LNCAP (cell line): ENCODE results near the gene LIM2.

Experiments used
- TF ChIP-seq, protein P1 (sequence below): fragments of 450-650 bp; IDR thresholded peaks from 2 replicates; pipeline ENCODE4 v1.5.1; 2017; ENCODE audit warnings: mild to moderate bottlenecking

Gene LIM2

DNA sequence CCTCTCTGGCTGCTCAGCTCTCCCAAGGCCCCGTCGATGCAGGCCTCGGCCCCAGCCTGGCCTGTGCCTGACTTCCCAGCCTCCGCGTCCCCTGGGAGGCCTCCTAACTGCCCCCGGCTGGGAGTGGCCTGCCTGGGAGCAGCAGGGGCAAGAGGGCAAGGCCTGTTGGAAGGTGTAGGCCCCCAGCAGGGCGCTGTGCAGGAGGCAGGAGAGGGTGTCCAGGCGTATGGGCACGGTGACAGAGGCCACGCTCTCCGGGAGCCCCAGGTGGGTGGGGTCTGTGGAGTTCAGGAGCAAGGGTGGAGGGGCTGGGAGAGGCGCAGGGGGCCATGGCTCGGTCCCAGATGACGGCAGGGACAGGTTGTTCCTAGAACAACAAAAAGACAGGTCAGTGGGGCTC is 1.4 kb upstream of the LIM2 start:
- TF ChIP-seq, protein P1, sequence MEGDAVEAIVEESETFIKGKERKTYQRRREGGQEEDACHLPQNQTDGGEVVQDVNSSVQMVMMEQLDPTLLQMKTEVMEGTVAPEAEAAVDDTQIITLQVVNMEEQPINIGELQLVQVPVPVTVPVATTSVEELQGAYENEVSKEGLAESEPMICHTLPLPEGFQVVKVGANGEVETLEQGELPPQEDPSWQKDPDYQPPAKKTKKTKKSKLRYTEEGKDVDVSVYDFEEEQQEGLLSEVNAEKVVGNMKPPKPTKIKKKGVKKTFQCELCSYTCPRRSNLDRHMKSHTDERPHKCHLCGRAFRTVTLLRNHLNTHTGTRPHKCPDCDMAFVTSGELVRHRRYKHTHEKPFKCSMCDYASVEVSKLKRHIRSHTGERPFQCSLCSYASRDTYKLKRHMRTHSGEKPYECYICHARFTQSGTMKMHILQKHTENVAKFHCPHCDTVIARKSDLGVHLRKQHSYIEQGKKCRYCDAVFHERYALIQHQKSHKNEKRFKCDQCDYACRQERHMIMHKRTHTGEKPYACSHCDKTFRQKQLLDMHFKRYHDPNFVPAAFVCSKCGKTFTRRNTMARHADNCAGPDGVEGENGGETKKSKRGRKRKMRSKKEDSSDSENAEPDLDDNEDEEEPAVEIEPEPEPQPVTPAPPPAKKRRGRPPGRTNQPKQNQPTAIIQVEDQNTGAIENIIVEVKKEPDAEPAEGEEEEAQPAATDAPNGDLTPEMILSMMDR, result no peak

DNA sequence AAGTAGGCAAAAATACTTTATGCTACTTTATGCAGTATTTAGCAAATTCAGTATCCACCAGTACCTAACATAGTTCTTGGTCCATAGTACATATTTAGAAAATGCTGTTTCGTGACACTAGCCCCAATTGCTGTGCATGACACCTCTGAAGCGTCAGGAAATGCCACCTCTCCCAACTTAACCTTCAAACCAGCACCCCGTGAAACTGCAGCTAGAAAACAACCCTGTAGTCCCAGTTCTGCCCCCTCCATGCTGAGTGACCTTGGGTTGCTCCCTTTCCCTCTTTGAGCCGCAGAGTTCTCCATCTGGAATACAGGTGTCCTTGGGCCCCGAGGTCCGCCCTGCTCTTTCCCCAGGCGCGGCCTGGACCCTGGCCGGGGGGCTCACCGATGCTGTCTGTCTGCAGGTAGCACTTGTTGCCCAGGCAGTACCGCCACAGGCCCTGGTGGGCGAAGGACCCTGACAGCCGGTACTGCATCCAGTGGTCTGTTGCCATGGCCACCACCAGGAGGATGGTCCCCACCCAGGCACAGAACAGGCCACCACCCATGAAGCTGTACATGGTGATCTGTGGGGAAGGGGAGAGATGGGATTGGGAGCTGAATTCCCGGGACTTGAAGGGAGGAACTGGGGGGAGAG is 773 bp downstream of the LIM2 start:
- TF ChIP-seq, protein P1, result no peak

DNA sequence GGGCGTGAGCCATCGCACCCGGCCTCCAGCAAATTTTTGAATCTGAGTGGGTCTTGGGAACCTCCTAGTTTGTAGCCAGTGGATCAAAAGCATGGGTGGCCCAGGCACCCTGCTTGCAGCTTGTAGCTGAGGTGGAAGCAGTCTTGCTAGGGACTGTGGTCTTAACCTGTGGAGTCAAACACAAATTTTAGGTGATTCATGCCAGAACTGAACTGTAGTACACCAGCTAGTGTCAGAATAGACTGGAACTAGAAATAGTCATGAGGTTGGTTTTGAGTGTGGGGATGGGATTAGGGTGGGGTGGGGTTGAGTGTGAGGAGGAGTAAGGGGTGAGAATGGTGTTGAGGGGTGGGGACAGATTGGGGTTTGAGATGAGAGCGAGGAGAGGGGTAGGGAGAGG is 5.8 kb downstream of the LIM2 start:
- TF ChIP-seq, protein P1, result no peak

DNA sequence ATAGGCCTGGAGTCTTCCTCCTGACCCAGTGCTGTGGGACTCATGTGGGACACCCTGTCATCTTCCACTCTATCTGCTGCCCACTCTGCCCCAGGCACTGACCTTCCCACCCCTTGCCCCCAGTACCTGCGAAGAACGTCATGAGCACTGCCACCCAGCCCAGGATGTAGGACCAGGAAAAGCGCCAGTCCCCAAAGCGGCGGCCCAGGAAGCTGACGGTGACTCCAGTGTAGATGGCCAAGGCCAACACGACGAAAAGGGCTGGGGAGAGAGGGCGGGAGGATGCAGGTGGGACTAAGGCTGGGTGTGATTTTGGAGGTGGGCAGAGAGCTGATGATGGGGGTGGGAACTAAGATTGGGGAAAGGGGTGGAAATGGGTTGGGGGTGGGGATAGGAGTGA is 7.4 kb downstream of the LIM2 start:
- TF ChIP-seq, protein P1, result no peak

DNA sequence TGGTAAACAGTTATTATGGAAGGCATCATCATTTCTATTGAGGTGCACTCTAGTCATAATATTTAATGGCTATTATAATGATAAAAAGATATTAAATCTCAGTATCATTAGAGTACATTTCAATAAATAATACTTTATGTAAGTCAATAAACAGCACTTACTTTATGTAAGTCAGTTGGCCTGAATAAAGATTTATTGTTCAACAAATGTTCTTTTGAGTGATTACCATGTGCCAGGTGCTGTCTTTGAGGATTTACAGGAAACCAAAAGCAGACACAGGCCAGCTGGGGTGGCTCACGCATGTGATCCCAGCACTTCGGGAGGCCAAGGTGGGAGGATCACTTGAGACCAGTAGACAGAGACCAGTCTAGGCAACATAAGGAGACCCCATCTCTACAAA is 10.4 kb downstream of the LIM2 start:
- TF ChIP-seq, protein P1, result no peak

DNA sequence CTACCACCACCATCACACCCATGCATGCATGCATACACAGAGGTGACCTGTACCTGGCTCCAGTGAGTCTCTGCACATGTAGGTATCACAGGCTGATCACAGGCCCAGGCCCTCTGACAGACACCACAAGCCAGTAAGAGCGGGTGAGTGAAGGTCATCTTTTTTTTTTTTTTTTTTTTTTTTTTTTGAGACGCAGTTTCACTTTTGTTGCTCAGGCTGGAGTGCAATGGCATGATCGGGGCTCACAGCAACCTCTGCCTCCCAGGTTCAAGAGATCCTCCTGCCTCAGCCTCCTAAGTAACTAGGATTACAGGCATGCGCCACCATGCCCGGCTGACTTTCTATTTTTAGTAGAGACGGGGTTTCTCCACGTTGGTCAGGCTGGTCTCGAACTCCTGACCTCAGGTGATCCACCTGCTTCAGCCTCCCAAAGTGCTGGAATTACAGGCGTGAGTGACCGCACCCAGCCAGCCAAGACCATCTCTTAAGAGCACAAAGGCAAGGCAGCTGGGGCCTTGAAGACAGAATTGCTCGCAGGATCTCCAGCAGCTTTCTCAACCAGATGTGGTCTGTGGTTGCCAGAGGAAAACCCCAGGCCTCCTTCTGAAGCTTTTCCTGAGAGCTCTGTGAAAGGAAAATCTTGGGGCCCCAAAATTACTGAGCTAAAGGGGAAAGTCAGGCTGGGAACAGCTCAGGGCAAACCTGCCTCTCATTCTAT is 12.1 kb downstream of the LIM2 start:
- TF ChIP-seq, protein P1, result no peak

DNA sequence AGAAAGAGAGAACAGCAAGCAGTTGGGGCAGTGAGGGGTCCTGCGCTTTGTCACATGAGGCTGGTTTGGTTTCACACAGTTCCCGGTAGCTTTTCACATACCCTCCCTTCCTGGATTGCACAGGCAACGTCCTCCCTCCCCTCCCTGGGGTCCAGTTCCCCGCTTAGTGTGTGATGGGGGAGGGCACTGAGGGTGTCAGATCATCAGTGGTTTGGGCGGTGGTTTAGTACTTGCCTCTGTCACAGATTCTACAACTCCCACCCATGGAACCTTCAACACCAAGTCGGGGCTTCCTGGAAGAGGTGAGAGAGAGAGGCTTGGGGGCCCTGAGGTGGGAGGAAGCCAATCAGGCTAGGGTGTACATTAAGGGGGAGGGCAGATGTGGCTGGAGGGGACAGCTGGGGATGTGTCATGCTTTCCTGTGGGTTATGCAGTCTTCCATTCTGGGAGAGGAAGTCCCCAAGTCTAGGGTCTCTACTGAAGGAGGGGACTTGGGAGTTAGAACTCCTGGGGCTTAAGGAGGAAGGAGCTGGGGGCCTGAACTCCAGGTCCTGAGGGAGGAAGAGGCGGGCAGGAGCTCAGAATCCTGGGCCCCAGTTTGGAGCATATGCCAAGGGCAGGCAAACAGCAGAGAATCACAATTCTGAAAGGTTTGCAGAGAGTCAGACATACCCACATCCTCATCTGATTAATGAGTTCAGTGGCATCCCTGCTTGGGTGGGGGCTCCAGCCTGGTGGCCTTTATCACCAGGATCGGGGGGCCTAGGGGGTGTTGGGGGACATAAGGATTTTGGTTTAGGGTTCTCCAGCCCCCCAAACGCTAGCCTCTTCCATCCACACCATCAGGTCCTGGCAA is 14.9 kb downstream of the LIM2 start, which contains the start of gene NKG7:
NKG7 (minus strand) TSS at position 6 of the 856 bp plus-strand sequence. CDS start 119 bp downstream, outside the sequence.
- TF ChIP-seq, protein P1, result no peak
